Thyroid gland (tissue), 4 donors: ENCODE measurements around the gene HSPA1B. TPM values are rescaled to one million over a fixed set of nuclear protein-coding genes. Genes with fewer than 3 reads are reported as not detected.
"Not testable (repeated sequence)": the region's sequence is repeated elsewhere in the genome, so short reads cannot be mapped to it uniquely, and the experiment has no call there.

ENCODE experiments used
- DNase-seq, 2 donors: peaks; one replicate each; pipeline ENCODE4 v3.0.0-alpha.2; 2019
- H3K27ac ChIP-seq, 3 donors: fragments of 200-600 bp; sonication (generic); 1 replicate in 2 of 3; 2 replicates in 1 of 3; pipeline ENCODE4 v1.5.1; 2016 to 2019; ENCODE audit warnings: mild to moderate bottlenecking in 1 of 3, moderate library complexity in 1 of 3
- H3K27me3 ChIP-seq: fragments of 200-600 bp; sonication (generic); one replicate; pipeline ENCODE4 v1.5.1; 2019
- H3K36me3 ChIP-seq, 2 donors: fragments of 200-600 bp; sonication (generic); one replicate each; pipeline ENCODE4 v1.5.1; 2016 to 2019
- H3K4me1 ChIP-seq, 2 donors: fragments of 200-600 bp; sonication (generic); one replicate each; pipeline ENCODE4 v1.5.1; 2017 to 2019
- H3K4me3 ChIP-seq, 3 donors: fragments of 200-600 bp; sonication (generic); replicated peaks in 1 of 3; 1 replicate in 2 of 3; 2 replicates in 1 of 3; pipeline ENCODE4 v1.5.1; 2016; ENCODE audit warnings: mild to moderate bottlenecking in 1 of 3
- H3K9me3 ChIP-seq: fragments of 200-600 bp; sonication (generic); one replicate; pipeline ENCODE4 v1.5.1; 2017
- POLR2A ChIP-seq, 2 donors: fragments of 450-650 bp; IDR thresholded peaks; one replicate each; pipeline ENCODE4 v1.6.1; 2017; ENCODE audit warnings: antibody characterized with exemption in 2 of 2, mild to moderate bottlenecking in 2 of 2, moderate library complexity in 1 of 2
- WGBS, 2 donors: methylation state at CpG; one replicate each; pipeline ENCODE4 v1.1.5; 2017; 5-methylcytosine and 5-hydroxymethylcytosine counted together
- intact Hi-C: fragments of 100-400 bp; cut with DNase I; formaldehyde crosslinking; loops from one replicate; pipeline ENCODE4 v1.15.1; 2023
- total RNA-seq, 4 donors: library from RNA; depleted of rRNA; stranded (reverse); fragments of >200 nt; gene quantifications; one replicate each; pipeline ENCODE4 v1.2.3, GENCODE V29; 2016
- TF ChIP-seq, protein P1 (sequence below), 6 experiments: fragments of 200-600 bp in 3 of 6; fragments of 450-650 bp in 3 of 6; sonication (generic) in 3 of 6; IDR thresholded peaks; one replicate each; pipeline ENCODE4 v1.5.1; 2016 to 2019; ENCODE audit warnings: antibody characterized with exemption in 6 of 6, mild to moderate bottlenecking in 2 of 6, inconsistent platforms in 1 of 6, moderate library complexity in 1 of 6

The HSPA1B gene
- total RNA-seq, 4 donors from 2014 or later: 194 to 330 (median 256) TPM

DNA sequence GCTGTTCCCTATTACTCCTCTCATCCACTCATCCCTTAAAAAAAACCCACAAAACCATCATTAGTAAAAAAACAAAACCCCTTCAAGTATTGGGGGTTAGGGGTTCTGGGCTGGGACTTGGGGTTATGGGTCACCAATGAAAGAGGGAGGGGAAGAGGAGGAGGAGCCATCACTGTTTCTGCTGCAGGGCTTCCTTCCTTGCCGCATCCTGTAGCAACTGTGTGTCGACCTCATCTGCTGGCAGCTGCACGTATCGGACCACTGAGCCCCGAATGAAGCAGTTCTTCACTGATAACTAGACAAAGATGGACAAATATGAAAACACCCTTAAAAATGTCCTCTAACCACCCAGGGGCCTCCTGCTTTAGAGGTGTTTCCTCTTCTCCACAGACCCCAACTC is 29.9 kb upstream of the HSPA1B start:
- 71 to 77% methylated on average over 5 of the region's 5 CpGs for WGBS, 2 donors
- intact Hi-C loops: no loop called here
- TF ChIP-seq, protein P1, sequence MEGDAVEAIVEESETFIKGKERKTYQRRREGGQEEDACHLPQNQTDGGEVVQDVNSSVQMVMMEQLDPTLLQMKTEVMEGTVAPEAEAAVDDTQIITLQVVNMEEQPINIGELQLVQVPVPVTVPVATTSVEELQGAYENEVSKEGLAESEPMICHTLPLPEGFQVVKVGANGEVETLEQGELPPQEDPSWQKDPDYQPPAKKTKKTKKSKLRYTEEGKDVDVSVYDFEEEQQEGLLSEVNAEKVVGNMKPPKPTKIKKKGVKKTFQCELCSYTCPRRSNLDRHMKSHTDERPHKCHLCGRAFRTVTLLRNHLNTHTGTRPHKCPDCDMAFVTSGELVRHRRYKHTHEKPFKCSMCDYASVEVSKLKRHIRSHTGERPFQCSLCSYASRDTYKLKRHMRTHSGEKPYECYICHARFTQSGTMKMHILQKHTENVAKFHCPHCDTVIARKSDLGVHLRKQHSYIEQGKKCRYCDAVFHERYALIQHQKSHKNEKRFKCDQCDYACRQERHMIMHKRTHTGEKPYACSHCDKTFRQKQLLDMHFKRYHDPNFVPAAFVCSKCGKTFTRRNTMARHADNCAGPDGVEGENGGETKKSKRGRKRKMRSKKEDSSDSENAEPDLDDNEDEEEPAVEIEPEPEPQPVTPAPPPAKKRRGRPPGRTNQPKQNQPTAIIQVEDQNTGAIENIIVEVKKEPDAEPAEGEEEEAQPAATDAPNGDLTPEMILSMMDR (IDR thresholded peaks at IDR 0.05): no peak
- TF ChIP-seq POLR2A (IDR thresholded peaks at IDR 0.05): no peak
- DNase-seq: no peak
- H3K9me3 ChIP-seq: no peaks in the 10 kb centered on the region
- H3K27ac ChIP-seq: peak overlapping the region in 2 of 3 donors; percentile 10 to 91
- no peaks in the 10 kb centered on the region for H3K36me3 ChIP-seq
- H3K27me3 ChIP-seq: no peaks in the 10 kb centered on the region
- peaks cover 11 to 14% of the 10 kb centered on the region in 2 donors for H3K4me1 ChIP-seq
- H3K4me3 ChIP-seq: no peak overlapping the region

DNA sequence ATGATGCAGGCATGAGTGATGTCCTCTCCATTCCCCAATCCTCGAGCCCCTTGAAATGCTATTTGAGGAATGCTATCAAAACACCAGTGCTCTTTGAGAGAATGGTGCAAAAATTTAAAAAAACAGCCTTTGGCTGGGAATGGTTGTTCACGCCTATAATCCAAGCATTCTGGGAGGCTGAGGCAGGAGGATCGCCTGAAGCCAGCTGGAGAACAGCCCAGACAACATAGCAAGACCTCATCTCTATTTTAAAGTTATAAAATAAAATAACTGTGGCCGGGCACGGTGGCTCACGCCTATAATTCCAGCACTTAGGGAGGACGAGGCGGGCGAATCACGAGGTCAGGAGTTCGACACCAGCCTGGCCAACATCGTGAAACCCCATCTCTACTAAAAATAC is 27.8 kb upstream of the HSPA1B start:
- Histone ChIP-seq H3K4me1 (peaks cover 7 to 9% of the 10 kb centered on the region in 2 donors), H3K27me3 (no peaks in the 10 kb centered on the region), H3K36me3 (no peaks in the 10 kb centered on the region), H3K4me3 (no peak overlapping the region), H3K27ac (no peak overlapping the region), H3K9me3 (no peaks in the 10 kb centered on the region)
- no peak for TF ChIP-seq POLR2A (IDR thresholded peaks at IDR 0.05)
- TF ChIP-seq, protein P1 (IDR thresholded peaks at IDR 0.05): no peak
- 85 to 87% methylated on average over 12 of the region's 12 CpGs for WGBS, 2 donors
- no peak for DNase-seq
- intact Hi-C loops: no loop called here

DNA sequence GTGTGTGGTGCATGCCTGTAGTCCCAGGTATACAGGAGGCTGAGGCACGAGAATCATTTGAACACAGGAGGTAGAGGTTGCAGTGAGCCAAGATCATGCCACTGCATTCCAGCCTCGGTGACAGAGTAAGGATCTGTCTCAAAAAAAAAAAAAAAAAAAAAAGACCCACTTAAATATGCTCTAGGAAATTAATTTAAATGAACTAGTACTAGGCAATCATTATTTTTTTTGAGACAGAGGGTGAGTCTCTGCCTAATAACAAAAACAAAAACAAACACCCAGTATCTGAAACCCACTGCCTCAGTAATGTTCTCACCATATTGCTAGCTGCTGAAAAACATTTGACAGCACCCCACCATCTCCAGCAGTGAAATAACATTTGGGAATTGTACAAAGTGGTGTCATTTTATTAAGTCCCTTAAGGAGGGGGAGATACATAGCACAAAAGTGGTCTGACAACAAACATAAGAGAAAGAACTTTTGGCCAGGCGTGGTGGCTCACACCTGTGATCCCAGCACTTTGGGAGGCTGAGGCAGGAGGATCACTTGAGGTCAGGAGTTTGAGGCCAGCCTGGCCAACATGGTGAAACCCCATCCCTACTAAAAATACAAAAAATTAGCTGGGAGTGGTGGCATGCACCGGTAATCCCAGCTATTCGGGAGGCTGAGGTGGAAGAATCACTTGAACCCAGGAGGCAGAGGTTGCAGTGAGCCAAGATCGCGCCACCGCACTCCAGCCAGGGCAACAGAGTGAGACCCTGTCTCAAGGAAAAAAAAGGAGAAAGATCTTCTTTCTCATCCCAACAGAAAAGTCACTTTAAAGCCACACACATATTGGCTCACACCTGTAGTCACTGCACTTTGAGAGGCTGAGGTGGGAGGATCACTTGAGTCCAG is 26.3 kb upstream of the HSPA1B start:
- H3K27me3 ChIP-seq, intact Hi-C loops, H3K27ac ChIP-seq, H3K4me3 ChIP-seq, H3K9me3 ChIP-seq, H3K36me3 ChIP-seq, DNase-seq: not testable (repeated sequence)
- peaks cover 6 to 13% of the 10 kb centered on the region in 2 donors for H3K4me1 ChIP-seq
- WGBS, 2 donors: 94 to 96% methylated on average over 8 of the region's 8 CpGs

DNA sequence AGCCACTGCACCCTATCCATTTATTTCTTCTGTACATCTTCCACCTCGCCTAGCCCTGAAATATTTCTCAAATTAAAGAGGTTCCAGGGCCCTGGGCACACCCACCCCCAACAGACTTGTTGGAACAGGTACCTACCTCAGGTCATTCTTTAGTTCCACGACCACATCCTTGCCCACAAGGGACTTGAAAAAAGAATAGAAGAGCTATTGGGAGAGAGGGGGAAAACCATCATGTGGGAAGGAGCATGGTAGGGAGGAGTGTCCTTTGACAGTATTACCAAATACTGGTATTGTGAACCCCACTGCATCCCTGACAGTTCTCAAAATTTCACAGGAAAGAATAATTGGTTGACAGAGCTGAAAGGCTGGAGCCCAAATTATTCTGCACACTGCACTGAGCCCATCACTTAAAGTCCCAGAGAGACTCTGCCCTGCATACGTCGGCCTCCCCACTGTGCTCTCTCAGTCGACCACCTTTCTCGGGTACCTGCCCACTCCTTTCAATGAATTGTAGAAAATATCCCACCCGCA is 21.5 kb upstream of the HSPA1B start:
- Histone ChIP-seq H3K27ac (peak overlapping the region; percentile 85 to 97 (median 93)), H3K27me3 (no peaks in the 10 kb centered on the region), H3K36me3 (no peaks in the 10 kb centered on the region), H3K4me1 (peaks cover 4 to 17% of the 10 kb centered on the region in 2 donors), H3K9me3 (no peaks in the 10 kb centered on the region), H3K4me3 (peak overlapping the region; percentile 53 to 66 (median 57))
- no peak for TF ChIP-seq POLR2A (IDR thresholded peaks at IDR 0.05)
- TF ChIP-seq, protein P1 (IDR thresholded peaks at IDR 0.05): no peak
- 15 to 16% methylated on average over 7 of the region's 7 CpGs for WGBS, 2 donors
- no peak for DNase-seq
- intact Hi-C loops: no loop called here

DNA sequence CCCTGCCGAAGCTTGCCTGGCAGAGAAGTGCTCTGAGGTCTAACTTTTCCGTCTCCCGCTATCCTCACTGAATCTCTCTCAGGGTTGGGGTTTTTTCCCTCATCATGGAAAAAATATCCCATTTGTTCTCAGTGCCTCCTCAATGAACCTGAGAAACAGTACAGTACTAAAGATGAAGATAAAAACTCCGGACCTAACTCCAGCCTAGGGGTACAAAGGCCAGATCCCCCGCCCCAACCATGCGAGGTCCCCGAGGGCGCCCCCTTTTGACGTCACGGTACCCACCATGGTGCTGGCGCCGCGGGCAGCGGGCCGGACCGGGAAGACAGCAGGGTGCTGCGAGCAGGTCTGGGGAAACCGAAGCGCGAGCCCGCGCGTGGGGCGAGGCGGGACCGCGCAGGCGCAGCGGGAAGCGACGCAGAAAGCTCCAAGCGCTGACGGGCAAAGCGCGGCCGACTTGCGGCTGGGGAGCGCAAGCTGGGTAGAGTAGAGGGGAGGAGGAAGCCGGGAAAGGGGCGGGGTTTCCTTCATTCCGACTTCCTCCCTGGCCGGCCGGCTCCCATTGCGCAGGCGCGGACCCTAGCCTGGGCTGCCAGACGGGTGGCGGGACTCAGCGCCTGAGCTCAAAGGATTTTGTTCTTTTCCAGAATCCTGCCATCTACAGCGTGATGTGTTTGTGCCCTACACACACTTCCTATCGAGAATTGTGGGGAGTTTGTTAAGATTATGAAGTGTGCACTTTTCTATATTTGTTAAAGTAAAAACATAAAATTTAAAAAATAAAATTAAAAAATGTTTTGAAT is 20.9 kb upstream of the HSPA1B start, which contains the start of gene LSM2:
TSS of gene LSM2 (minus strand) at position 497 of the 803 bp plus-strand sequence. CDS start at position 288, 209 bp downstream.
- peak; percentile 98 for DNase-seq
- intact Hi-C loops: no loop called here
- peaks cover 4 to 17% of the 10 kb centered on the region in 2 donors for H3K4me1 ChIP-seq
- H3K9me3 ChIP-seq: no peaks in the 10 kb centered on the region
- H3K36me3 ChIP-seq: no peaks in the 10 kb centered on the region
- peak within 1 kb of the TSS; percentile 86 to 97 (median 93) for H3K27ac ChIP-seq
- WGBS, 2 donors: 1% methylated on average over 47 to 49 of the region's 51 CpGs
- H3K27me3 ChIP-seq: no peaks in the 10 kb centered on the region
- TF ChIP-seq, protein P1 (IDR thresholded peaks at IDR 0.05): peak in 3 of 6 experiments; percentile 3 to 24 (median 13)
- peak in 1 of 2 donors; percentile 97 for TF ChIP-seq POLR2A (IDR thresholded peaks at IDR 0.05)
- peak within 1 kb of the TSS; percentile 53 to 66 (median 57) for H3K4me3 ChIP-seq

DNA sequence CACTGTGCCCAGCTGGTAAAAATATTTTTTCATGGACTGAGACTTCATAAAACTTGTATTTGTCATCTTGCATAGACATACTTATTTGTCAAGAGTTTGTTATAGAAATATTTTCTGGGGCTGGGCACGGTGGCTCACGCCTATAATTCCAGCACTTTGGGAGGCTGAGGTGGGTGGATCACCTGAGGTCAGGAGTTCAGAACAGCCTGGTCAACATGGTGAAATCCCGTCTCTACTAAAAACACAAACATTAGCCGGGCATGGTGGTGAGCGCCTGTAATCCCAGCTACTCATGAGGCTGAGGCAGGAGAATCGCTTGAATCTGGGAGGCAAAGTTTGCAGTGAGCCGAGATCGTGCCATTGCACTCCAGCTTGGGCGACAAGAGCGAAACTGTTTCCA is 18.9 kb upstream of the HSPA1B start:
- H3K4me3 ChIP-seq, intact Hi-C loops, H3K27me3 ChIP-seq, DNase-seq, H3K27ac ChIP-seq, H3K9me3 ChIP-seq, H3K36me3 ChIP-seq: not testable (repeated sequence)
- H3K4me1 ChIP-seq: peaks cover 7 to 22% of the 10 kb centered on the region in 2 donors
- WGBS, 2 donors: 92 to 94% methylated on average over 10 of the region's 10 CpGs
